HG03378 (cell line): ENCODE results near the gene DENND1B.

Experiments
- ATAC-seq: cut with Tn5 transposase; IDR thresholded peaks from one replicate; pipeline ENCODE4 v1.9.1; 2021; ENCODE audit warnings: mild to moderate bottlenecking, moderate library complexity; ENCODE audit not compliant: unreplicated experiment

DENND1B gene, protein sequence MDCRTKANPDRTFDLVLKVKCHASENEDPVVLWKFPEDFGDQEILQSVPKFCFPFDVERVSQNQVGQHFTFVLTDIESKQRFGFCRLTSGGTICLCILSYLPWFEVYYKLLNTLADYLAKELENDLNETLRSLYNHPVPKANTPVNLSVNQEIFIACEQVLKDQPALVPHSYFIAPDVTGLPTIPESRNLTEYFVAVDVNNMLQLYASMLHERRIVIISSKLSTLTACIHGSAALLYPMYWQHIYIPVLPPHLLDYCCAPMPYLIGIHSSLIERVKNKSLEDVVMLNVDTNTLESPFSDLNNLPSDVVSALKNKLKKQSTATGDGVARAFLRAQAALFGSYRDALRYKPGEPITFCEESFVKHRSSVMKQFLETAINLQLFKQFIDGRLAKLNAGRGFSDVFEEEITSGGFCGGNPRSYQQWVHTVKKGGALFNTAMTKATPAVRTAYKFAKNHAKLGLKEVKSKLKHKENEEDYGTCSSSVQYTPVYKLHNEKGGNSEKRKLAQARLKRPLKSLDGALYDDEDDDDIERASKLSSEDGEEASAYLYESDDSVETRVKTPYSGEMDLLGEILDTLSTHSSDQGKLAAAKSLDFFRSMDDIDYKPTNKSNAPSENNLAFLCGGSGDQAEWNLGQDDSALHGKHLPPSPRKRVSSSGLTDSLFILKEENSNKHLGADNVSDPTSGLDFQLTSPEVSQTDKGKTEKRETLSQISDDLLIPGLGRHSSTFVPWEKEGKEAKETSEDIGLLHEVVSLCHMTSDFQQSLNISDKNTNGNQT

DNA sequence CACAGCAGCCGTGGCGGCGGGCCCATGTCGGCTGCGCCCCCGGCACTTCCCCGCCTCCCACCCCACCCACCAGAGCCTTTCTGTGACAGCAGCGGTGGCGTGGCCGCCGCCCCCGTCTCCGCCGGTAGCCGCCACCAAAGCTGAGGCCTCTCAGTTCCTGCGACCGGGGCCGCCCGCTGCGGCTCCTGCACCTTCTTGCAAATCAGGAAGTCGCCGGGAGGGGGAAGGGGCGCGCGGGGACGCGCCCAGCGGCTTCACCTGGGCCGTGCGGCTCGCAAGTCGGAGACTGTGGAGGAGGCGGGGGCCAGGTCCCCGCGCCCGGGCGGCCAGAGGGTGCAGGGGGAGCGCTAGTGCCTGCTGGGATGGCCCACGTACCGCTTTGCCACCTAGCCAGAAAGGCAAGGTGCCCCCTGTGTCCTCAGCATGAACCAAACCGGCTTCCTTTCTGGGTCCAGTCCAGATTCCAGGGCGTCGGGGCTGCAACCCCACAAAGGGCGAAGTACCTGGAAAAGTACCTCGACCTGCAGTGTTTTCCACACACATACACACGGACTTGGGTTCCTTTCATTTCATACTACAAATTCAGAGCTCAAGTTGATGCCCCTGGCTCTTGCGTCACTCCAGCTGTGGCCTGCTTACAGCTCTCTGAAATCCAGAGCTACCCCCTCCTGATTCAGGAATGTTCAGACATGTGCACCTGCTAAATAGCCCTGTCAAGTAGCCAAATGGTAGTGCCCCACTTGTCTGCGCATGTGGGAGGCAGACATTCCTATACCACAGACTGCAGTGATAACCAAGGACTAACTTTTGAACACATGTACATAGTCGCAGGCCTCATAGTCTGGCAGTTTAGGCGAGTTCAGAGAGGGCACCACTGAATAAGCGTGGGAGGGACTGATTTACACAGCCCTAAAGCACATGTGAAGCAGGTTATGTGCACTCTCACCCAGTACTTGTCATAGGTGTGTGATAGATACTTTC lies at the start of gene DENND1B:
TSS of gene DENND1B (minus strand) at position 199 of the 981 bp plus-strand sequence. CDS start 325 bp downstream, outside the sequence.
- ATAC-seq: peak; percentile 56

DNA sequence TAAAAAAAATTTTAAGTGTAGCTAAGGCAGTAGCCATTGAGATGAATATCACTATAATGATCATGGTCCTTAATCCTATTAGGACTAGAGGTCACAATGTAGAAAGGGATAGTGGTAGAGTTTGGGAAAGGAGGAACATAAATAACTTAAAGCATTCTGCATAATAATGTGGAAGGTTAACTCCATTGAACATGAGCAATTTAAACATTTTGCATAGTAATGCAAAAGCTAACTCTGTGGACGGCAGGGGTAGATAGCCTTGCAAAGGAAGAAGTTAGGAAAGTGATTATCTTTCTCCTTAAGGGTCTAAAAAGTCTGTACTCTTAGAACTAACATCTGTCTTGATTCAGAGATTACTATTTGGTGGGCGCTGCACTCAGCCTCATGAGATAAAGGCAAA lies 39.0 kb upstream of the DENND1B start:
- ATAC-seq: no peak

DNA sequence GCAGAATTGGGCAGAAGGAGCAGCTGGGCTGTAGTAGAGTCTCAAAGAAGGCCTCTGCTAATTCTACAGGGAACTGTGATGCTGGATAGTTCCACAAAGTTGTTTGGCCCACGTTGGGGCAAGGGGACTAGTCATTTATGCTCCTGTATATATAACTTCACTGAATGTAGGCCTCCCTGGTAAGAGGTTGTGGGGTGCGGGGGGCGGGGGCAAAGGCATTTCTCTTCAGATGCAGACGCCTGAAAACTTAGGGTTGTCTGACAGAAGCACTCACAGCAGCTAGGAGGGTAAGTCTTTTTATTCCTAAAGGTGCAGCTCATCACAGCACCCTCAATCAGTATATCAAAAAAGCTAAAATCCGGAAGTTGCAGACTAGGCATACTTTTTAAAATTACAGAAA lies 38.5 kb upstream of the DENND1B start:
- no peak for ATAC-seq

DNA sequence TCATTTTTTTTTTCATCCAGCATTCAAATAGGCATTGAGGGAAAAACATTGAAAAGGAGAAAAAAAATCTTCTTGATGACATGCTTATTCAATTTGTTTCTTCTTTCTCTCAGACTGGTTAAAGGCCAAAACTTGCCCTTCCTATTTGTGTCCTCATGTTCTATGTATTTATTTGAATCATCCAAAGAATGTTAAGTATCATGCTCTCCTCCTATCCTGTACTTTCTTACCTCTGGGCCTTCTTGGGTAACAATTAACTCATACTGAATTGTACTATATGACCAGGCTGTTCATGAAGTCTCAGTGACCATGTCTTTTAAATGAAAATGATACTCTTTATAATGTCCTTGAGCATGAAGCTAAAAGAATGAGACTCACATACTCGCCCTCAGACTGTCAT lies 36.5 kb upstream of the DENND1B start:
- no peak for ATAC-seq

DNA sequence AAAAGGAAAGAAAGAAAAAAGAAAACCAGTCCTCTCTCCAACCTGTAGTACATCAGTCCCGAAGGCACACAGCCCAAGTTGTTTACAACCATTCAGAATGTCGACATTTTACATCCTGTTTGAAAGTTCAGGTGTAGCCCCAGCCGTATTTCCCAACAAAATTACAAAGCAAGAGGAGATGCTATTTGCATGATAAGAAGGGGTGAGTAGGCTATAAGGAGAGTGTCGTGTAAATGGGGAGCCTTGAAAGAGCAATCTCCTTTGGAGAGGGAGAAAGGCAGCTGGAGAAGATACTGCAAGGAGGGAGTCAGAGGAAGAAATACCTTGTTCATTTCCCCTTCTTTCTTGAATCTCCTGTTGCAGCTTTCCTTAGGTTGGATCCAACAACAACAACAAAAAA lies 35.5 kb upstream of the DENND1B start:
- no peak for ATAC-seq

DNA sequence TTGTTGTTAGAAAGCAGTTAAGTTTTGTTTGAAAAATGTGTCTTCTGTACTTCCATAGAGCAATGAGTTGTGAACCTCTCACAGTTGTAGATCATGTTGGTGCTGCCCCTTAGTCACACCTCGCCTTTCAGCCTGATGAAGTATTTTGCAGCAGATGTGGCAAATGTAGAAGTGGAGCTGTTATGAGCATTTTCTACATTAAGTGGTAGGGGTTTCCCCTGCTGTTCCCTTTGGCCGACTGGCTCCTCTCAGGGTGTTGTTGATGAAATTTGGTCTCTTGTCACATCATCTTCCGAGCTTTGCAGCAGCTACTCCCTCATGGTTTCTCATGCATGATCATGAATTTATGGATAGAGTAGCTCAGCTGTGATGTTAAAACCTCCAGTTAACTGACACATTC lies 33.6 kb upstream of the DENND1B start:
- ATAC-seq: no peak

DNA sequence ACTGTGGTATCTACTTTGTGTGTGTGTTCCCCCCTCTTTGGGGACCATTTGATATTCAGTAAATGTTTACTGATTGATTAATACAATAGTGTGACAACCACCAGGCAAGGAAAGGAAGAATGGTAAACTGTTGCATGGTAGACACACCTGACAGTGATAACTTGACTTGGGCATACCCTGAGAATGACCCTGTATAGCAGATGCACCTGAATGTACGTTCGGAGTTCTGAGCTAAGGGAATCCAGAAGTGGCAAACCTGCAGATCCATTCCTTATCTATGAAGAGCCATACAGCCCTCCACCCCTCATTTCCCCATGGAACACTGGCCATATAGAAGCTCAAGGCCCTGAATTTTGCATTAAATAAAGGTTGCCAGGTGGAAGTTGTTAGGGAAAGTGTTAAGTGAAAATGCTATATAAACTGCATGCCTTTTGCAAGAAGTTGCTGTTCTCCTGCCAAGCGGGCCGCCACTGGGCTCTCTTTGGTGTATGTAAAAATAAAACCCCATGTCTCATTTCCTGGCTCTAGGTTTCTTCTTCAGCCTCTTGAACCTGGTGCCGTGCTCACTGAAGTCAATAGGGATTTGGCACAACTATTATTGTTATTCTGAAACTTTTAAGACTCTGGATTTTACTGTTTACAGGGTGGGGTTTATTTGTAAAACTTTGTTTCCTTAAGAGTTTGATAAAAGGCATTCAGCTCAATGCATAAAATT lies 32.6 kb upstream of the DENND1B start:
- no peak for ATAC-seq

DNA sequence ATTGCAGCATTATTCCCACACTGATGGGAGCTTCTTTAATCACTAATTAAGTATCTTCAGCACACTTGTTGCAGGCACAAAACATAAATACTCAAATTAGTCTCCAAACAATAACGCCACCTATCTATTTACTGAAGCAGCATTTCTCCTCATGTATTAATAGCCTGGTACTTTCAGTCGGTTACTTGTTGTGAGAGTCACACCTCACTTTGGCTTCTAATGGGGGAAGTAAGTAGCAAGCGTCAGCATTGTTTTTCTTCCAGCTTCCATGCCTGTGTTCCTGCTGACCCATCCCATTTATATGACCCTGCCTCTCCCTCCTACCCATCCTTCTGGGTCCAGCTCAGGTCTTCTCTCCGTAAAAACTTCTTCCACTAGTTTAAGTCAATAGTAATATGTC lies 31.9 kb upstream of the DENND1B start:
- peak; percentile 67 for ATAC-seq

DNA sequence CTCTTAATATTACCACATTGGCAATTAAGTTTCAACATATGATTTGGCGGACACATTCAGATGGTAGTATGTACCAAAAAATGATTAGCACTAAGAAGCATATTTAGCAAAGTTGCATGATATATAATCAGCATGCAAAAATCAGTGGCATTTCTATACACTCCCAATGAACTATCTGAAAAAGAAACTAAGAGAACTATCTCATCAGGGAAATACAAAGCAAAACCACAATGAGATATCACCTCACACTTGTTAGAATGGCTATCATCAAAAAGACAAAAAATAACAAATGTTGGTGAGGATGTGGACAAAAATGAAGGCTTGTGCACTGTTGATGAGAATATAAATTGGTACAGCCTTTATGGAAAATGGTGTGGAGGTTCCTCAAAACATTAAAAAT lies 31.4 kb upstream of the DENND1B start:
- ATAC-seq: no peak

DNA sequence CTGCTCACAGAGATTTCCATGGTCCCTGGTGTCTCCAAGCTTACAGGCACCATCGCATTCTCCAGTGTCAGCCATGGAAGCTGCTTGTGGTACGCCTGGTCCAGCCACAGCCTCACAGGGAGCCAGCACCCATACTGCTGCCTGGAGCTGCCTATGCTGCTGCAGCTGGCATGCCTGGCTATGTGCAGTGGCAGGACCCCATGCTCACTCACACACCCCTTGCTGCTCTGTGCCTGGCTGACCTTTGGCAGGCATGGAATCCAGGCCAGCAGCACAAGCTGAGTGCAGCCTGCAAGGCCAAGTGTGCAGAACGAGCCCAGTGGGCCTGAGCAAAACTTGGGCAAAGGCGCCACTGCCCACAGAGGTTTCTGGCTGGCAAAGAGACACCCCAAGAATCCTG lies 26.4 kb upstream of the DENND1B start:
- no peak for ATAC-seq

DNA sequence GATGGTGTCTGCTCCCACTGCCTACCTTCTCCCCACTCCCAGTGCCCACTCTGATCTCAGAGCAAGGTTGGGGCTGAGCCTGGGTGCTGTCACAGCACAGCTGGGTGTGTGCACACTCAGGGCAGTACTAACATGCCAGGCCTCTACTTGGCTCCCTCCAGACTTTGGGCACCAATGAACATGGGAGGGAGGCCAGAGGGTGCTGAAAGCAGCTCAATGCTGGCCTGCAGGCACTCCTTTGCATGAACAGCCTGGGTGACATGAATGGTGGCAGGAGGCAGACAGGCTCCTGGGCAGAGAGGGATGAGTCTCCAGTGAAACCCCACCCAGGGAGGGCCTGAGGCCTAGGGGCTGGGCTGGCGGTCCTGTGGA lies 25.8 kb upstream of the DENND1B start:
- ATAC-seq: no peak

DNA sequence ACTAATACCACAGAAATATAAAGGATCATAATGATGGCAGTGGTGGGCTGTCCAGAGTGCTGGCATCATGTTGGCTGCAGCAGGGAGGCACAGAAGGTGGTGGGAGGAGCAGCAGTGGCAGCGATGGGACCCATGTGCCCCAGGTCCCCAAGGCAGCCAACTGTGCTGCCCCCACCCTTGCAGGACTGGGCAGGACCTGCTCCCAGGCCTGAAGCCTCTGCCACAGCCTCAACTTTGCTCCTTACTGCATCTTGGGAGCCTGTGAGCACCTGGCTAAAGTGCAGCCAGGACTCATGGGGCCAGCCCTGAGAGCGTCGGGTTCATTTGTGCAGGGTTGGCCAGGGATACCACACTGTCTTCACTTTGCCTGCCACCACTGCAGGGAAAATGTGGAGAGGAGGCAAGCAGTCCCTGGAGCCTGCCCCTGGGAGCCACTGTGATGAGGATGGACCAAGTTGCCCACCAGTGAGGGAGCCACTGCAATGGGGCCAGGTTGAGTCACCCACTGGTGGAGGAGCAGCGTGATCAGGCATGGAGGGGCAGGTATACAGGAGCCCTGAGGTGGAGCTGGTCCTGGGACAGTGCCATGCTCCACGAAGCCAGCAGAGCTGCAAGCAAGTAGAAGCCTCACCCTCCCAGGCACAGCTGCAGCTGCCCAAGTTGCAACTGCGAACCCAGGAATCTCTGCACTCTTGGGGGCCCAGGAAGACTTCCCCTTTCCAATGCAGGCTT lies 25.3 kb upstream of the DENND1B start:
- no peak for ATAC-seq

DNA sequence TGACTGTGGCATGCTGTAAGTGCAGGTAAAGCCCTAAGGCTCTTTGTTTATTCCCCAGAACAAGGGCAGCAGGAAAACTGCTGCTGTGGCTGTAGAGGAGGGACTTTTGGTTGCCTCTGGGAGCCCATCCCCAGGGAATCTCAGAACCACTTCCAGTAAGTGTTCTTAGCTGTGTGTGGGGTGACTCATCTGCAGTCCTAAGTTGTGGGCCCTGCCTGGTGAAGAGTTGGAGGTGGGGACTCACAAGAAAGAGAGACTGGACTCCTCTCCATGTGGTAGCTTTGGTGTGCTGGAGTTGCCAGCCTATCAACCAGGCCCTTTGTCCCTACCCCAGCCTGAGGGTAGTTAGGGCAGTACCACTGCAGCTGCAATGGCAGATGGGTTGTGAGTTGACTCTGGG lies 24.0 kb upstream of the DENND1B start:
- no peak for ATAC-seq

DNA sequence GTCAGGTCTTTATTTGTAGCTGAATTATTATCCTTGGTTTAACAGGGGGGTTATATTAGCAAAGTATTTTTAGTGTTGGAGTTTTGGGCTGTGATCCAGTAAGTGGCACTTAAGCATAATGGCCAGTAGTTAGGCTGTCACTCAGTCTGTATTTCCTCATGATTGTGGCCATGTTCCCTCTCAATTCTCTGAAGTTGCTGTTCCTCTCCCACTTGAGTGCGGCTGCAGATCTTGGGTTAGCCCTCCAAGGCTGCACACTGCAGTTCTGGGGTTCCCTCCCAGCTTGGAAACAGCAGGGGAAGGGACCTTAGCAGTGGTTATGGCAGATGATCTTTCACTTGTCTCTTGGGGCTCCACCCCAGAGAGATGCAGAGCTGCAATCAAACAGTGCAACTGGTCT lies 23.2 kb upstream of the DENND1B start:
- ATAC-seq: no peak

DNA sequence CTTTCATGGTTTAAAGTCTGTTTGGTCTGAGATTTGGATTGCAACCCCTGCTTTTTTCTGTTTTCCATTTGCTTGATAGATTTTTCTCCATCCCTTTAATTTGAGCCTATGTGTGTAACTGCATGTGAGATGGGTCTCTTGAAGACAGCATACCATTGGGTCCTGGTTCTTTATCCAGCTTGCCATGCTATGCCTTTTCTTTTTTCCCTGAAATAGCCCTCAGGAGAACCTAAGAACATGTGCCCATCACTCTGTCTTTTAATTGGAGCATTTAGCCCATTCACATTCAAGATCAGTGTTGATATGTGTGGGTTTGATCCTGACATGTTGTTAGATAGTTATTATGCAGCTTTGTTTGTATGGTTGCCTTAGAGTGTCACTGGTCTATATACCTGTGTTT lies 21.7 kb upstream of the DENND1B start:
- ATAC-seq: no peak

DNA sequence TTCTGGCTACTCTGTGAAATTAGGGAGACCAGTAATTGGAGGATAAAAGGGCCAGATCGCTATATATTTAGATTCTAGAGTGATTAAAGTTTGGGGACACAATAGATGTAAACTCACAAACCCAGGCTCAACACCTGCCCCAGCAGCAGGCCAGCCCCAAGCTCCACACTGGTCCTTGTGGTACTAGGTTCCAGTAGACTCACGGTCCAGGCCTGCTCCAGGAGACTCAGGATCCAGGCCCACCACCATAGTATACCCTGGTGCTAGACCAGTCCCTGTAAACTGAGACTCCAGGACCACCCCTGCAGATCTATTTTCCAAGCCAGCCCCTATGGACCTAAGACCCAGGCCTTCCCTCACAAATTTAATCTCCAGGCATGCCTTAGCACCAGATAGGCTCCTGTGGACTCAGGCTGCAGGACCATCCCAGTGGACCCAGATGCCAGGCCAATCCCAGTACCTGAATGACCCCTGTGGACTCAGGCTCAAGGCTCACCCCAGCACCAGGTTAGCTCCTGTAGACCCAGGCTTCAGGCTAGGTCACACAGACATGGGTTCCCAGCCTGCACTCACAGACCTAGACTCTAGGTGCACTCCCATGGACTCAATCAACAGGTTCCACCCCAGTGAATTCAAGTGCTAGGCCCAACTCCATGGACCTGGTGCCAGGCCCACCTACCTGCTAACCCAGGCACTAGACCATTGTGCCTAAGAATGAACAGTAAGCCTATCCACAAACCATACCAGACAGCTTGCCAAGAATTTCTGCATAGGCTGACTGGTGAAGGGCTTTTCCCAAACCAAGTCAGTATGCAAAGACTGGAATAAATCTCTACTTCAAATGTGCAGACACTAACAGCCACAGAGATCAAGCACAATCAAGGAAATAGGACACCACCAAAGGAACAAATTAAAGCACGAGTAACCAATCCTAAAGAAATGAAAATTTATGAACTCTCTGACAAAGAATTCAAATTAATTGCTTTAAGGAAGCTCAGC lies 13.8 kb upstream of the DENND1B start:
- no peak for ATAC-seq

DNA sequence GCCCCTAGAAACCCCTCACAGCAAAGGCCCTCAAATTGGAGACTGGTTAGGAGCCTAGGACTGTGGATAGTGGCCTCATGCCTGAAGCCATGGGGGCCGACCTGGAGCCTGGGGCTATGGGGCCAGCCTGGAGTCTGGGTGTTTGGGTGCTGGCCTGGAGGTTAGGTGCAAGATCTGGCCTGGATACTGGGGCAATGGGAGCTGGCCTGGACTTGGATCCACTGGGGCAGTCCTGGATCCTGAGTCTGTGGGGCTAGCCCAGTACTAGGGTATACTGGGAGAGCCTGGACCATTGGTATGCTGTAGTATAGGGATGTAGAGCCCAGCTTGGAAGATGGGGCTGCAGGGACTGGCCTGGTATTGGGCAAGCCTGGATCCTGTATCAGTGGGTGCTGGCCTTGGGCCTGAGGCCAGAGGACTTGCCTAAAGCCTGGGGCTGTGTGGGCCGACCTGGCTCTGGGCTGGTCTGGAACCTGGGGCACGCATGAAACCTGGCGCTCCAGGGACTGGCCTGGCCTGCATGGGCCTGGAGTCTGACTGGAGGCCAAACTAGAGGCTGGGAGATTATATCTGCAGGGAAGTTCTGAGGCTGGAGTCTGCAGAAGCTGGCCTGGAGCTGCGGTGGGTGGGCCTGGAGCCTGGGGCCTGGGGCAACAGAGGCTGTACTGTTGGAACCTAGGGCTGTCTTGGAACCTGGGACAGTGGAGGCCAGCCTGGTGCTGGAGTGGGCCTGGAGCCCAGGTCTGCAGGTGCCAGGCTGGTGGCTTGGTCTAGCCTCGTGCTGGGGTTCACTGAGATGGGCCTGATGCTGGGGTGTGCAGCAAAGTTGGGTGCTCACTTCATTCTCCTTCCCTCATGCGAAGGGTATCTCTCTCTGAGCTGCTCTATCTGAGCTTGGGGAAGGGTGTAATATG lies 12.6 kb upstream of the DENND1B start:
- no peak for ATAC-seq

DNA sequence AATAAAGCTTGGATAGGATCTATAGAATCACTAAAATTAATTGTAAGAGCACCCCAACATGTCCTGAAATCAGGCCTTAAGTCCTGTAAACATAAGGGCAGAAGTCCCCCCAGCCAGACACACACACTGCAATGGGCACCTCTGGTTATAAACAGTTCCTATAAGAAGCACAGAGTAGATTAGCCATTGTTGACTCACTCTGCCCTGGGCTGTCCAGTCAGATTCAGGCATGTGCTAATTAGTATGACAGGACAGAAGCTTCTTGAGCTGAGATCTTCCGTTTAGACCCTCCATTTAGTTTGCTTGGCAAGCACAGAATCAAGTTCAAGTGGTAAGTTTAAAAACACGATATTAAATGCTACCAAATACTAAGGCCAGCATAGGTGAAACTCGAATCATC lies 11.8 kb upstream of the DENND1B start:
- ATAC-seq: no peak
